Stomach (tissue), 4 donors: ENCODE results near the gene SPEN.

Experiments
- CTCF ChIP-seq, 7 experiments: fragments of 450-650 bp in 4 of 7; fragments of 200-600 bp in 3 of 7; sonication (generic) in 3 of 7; IDR thresholded peaks; one replicate each; pipeline ENCODE4 v1.5.1; 2016 to 2019; ENCODE audit warnings: antibody characterized with exemption in 7 of 7, control low read depth in 2 of 7, mild to moderate bottlenecking in 1 of 7
- POLR2A ChIP-seq, 4 donors: fragments of 450-650 bp; IDR thresholded peaks; one replicate each; pipeline ENCODE4 v1.6.1; 2016; ENCODE audit warnings: antibody characterized with exemption in 4 of 4, control low read depth in 2 of 4, mild to moderate bottlenecking in 1 of 4, moderate library complexity in 1 of 4

GRCh38 chr1:15969321-15969880 lies 121.9 kb downstream of the SPEN start:
- TF ChIP-seq POLR2A (IDR thresholded peaks at IDR 0.05) (no peak), CTCF (IDR thresholded peaks at IDR 0.05) (no peak)
